ENCODE measurements around the gene GPR68. TPM values are rescaled to one million over a fixed set of nuclear protein-coding genes. Genes with fewer than 3 reads are reported as not detected.

Gene GPR68
- polyA plus RNA-seq, 1 donor from 2014 or later: 2.1 TPM

DNA sequence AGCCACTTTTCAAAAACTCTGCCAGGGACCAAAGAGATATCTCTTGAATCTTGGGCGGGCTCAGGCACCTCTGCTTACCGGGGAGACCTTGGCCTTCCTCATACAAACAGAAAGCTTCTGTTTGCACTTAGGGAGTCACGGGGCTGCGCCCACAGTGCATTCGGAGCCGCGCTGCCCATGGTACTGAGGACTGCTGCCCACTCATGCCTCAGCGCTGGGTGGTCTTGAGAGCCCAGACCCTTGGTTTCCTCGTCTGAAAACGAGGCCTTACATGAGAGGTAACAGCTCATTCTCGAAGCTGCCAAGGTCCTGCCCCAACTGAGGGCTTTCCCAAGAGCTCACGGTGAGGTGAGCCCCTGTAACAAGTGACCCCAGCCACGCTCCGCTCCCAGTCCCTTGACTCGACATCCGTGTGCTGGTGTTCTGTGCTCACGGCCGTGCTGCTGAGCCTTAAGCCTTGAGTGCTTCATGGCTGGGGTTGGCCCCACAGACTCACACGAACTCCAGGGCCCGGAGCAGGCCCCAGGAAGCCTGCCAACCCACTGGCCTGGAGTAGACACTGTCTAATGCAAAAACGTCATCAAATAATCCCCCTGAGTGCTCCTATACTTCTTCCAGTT, 47.4 kb upstream of the GPR68 start:
- H3K9me3 ChIP-seq (ENCODE audit: low read length): no peaks in the 10 kb centered on the region
- H2AFZ ChIP-seq (ENCODE audit: low read depth, low read length): no peak overlapping the region
- H4K20me1 ChIP-seq (ENCODE audit: insufficient read depth): no peaks in the 10 kb centered on the region
- TF ChIP-seq TAF1 (IDR thresholded peaks at IDR 0.05; ENCODE audit: low read depth) (no peak), POLR2AphosphoS5 (IDR thresholded peaks at IDR 0.05) (no peak), SMC3 (conservative IDR thresholded peaks at IDR 0.05; ENCODE audit: poor library complexity) (no peak), MXI1 (conservative IDR thresholded peaks at IDR 0.05; ENCODE audit: poor library complexity, severe bottlenecking) (no peak), EZH2 (IDR thresholded peaks at IDR 0.05; ENCODE audit: borderline replicate concordance, insufficient read depth, low read length, poor library complexity, severe bottlenecking) (no peak), EP300 (conservative IDR thresholded peaks at IDR 0.05; ENCODE audit: poor library complexity, severe bottlenecking) (no peak), RAD21 (conservative IDR thresholded peaks at IDR 0.05) (no peak)
- TF ChIP-seq, protein P1, sequence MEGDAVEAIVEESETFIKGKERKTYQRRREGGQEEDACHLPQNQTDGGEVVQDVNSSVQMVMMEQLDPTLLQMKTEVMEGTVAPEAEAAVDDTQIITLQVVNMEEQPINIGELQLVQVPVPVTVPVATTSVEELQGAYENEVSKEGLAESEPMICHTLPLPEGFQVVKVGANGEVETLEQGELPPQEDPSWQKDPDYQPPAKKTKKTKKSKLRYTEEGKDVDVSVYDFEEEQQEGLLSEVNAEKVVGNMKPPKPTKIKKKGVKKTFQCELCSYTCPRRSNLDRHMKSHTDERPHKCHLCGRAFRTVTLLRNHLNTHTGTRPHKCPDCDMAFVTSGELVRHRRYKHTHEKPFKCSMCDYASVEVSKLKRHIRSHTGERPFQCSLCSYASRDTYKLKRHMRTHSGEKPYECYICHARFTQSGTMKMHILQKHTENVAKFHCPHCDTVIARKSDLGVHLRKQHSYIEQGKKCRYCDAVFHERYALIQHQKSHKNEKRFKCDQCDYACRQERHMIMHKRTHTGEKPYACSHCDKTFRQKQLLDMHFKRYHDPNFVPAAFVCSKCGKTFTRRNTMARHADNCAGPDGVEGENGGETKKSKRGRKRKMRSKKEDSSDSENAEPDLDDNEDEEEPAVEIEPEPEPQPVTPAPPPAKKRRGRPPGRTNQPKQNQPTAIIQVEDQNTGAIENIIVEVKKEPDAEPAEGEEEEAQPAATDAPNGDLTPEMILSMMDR (IDR thresholded peaks at IDR 0.05; ENCODE audit: poor library complexity, severe bottlenecking): no peak
- TF ChIP-seq, protein P2, sequence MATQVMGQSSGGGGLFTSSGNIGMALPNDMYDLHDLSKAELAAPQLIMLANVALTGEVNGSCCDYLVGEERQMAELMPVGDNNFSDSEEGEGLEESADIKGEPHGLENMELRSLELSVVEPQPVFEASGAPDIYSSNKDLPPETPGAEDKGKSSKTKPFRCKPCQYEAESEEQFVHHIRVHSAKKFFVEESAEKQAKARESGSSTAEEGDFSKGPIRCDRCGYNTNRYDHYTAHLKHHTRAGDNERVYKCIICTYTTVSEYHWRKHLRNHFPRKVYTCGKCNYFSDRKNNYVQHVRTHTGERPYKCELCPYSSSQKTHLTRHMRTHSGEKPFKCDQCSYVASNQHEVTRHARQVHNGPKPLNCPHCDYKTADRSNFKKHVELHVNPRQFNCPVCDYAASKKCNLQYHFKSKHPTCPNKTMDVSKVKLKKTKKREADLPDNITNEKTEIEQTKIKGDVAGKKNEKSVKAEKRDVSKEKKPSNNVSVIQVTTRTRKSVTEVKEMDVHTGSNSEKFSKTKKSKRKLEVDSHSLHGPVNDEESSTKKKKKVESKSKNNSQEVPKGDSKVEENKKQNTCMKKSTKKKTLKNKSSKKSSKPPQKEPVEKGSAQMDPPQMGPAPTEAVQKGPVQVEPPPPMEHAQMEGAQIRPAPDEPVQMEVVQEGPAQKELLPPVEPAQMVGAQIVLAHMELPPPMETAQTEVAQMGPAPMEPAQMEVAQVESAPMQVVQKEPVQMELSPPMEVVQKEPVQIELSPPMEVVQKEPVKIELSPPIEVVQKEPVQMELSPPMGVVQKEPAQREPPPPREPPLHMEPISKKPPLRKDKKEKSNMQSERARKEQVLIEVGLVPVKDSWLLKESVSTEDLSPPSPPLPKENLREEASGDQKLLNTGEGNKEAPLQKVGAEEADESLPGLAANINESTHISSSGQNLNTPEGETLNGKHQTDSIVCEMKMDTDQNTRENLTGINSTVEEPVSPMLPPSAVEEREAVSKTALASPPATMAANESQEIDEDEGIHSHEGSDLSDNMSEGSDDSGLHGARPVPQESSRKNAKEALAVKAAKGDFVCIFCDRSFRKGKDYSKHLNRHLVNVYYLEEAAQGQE (IDR thresholded peaks at IDR 0.05; ENCODE audit: borderline replicate concordance): no peak
- H3K4me3 ChIP-seq (ENCODE audit: low read length): no peak overlapping the region
- no peaks in the 10 kb centered on the region for H3K27me3 ChIP-seq (ENCODE audit: insufficient read depth, low read depth, low read length)
- no peaks in the 10 kb centered on the region for H3F3A ChIP-seq (ENCODE audit: insufficient read depth, low read length, poor library complexity, severe bottlenecking)
- no peak overlapping the region for H3K27ac ChIP-seq (ENCODE audit: low read length)
- no peaks in the 10 kb centered on the region for H3K36me3 ChIP-seq (ENCODE audit: insufficient read depth, low read length)
- no peak overlapping the region for H3K4me2 ChIP-seq (ENCODE audit: low read length)
- H3K9ac ChIP-seq (ENCODE audit: low read length): no peak overlapping the region
- H3K9me2 ChIP-seq (ENCODE audit: insufficient read depth, low read length): no peaks in the 10 kb centered on the region
- H3K79me2 ChIP-seq (replicated peaks; ENCODE audit: insufficient read depth, low read length): no peaks in the 10 kb centered on the region

DNA sequence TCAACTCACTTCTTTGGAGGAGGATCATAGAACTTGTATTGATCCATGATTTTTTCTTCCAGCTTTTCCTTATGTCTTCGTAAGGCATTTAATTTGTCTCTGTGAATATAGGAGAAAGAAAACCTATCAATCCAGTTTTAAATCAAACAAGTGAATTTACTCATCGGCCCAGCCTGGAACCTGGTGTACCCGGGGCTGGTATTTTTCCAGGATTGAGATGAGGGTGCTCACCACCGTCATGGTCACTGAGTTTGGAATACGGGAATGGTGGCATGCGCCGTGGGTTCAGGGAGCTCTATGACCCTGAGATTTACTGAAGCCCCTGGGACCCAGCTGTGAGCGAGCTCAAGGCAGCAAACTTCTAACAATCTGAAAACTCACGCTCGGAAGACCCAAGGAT, 46.5 kb upstream of the GPR68 start:
- no peaks in the 10 kb centered on the region for H3K36me3 ChIP-seq (ENCODE audit: insufficient read depth, low read length)

More for the DNA sequence above, 46.5 kb upstream of the GPR68 start:
- H3K27me3 ChIP-seq (ENCODE audit: insufficient read depth, low read depth, low read length): no peaks in the 10 kb centered on the region
- TF ChIP-seq SMC3 (conservative IDR thresholded peaks at IDR 0.05; ENCODE audit: poor library complexity) (no peak), MXI1 (conservative IDR thresholded peaks at IDR 0.05; ENCODE audit: poor library complexity, severe bottlenecking) (no peak), TAF1 (IDR thresholded peaks at IDR 0.05; ENCODE audit: low read depth) (no peak), EP300 (conservative IDR thresholded peaks at IDR 0.05; ENCODE audit: poor library complexity, severe bottlenecking) (no peak), RAD21 (conservative IDR thresholded peaks at IDR 0.05) (no peak), POLR2AphosphoS5 (IDR thresholded peaks at IDR 0.05) (no peak), EZH2 (IDR thresholded peaks at IDR 0.05; ENCODE audit: borderline replicate concordance, insufficient read depth, low read length, poor library complexity, severe bottlenecking) (no peak)
- TF ChIP-seq, protein P2 (IDR thresholded peaks at IDR 0.05; ENCODE audit: borderline replicate concordance): no peak
- TF ChIP-seq, protein P1 (IDR thresholded peaks at IDR 0.05; ENCODE audit: poor library complexity, severe bottlenecking): no peak
- no peak overlapping the region for H3K4me2 ChIP-seq (ENCODE audit: low read length)
- no peaks in the 10 kb centered on the region for H3K9me2 ChIP-seq (ENCODE audit: insufficient read depth, low read length)
- no peaks in the 10 kb centered on the region for H3K79me2 ChIP-seq (replicated peaks; ENCODE audit: insufficient read depth, low read length)
- no peak overlapping the region for H3K9ac ChIP-seq (ENCODE audit: low read length)
- H4K20me1 ChIP-seq (ENCODE audit: insufficient read depth): no peaks in the 10 kb centered on the region
- no peak overlapping the region for H3K4me3 ChIP-seq (ENCODE audit: low read length)
- H3K27ac ChIP-seq (ENCODE audit: low read length): no peak overlapping the region
- no peaks in the 10 kb centered on the region for H3K9me3 ChIP-seq (ENCODE audit: low read length)
- H3F3A ChIP-seq (ENCODE audit: insufficient read depth, low read length, poor library complexity, severe bottlenecking): no peaks in the 10 kb centered on the region
- H2AFZ ChIP-seq (ENCODE audit: low read depth, low read length): no peak overlapping the region

Measured in neural cell (in vitro differentiated cells).